PFSK-1 (cell line): Measurements from ENCODE around the gene RDX.

Source experiments
- FOXP2 ChIP-seq: optimal IDR thresholded peaks from 2 replicates; pipeline ENCODE3; 2011; ENCODE audit warnings: borderline replicate concordance, control low read depth, inconsistent platforms; ENCODE audit not compliant: insufficient read depth; ENCODE audit errors: extremely low read length, extremely low read depth
- POLR2AphosphoS5 ChIP-seq: IDR thresholded peaks from 2 replicates; pipeline ENCODE4 v1.6.1; 2012; ENCODE audit warnings: low read depth, mild to moderate bottlenecking, control low read depth, low read length, moderate library complexity
- REST ChIP-seq, 2 experiments: IDR thresholded peaks; 2 replicates each; pipeline versions ENCODE4 v1.6.1 to v1.8.0; 2011 to 2012; ENCODE audit warnings: low read depth in 2 of 2, low read length in 2 of 2, control low read depth in 1 of 2, inconsistent platforms in 1 of 2, mild to moderate bottlenecking in 1 of 2, moderate library complexity in 1 of 2; ENCODE audit not compliant: insufficient read depth in 1 of 2

DNA sequence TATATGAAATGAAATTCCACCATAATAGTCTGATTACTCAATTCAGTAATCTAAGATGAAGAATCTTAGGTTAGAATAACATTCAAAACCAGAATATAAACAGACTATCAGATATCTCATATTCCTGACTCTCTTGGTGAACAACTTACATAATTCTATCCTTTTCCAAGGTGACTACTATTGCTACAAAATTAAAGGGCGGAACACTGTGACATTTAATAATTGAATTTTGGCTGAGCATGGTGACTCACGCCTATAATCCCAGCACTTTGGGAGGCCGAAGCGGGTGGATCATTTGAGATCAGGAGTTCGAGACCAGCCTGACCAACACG lies 34.4 kb downstream of the RDX start:
- TF ChIP-seq POLR2AphosphoS5 (no peak), FOXP2 (no peak), REST (IDR thresholded peaks at IDR 0.05; ENCODE audit: insufficient read depth in 1 of 2, low read depth in 2 of 2, low read length in 2 of 2) (no peak)
